GM23338 (cell line): ENCODE measurements around the gene TRIM52. TPM values are rescaled to one million over a fixed set of nuclear protein-coding genes. Genes with fewer than 3 reads are reported as not detected.

Source experiments
- ATAC-seq: fragments of 200-7000 bp; cut with Tn5 transposase; 3 replicates; pipeline ENCODE4 v1.9.1; 2020
- DNase-seq: peaks from one replicate; pipeline ENCODE4 v3.0.0-alpha.2; 2015; ENCODE audit warnings: low spot score
- H2AFZ ChIP-seq: fragments of 200-600 bp; sonication (generic); 2 replicates; pipeline ENCODE4 v1.8.0; 2016; ENCODE audit warnings: antibody characterized with exemption, mild to moderate bottlenecking, moderate library complexity
- H3F3A ChIP-seq: fragments of 200-600 bp; sonication (generic); replicated peaks from 2 replicates; pipeline ENCODE4 v1.8.0; 2017; ENCODE audit warnings: antibody characterized with exemption, mixed run types, low read depth
- H3K27ac ChIP-seq: fragments of 200-600 bp; sonication (generic); 2 replicates; pipeline ENCODE4 v1.6.1; 2016; ENCODE audit warnings: low read depth
- H3K27me3 ChIP-seq: fragments of 200-600 bp; sonication (generic); 2 replicates; pipeline ENCODE4 v1.8.0; 2016; ENCODE audit warnings: mild to moderate bottlenecking, mixed run types, moderate library complexity; ENCODE audit not compliant: insufficient read depth
- H3K36me3 ChIP-seq: fragments of 200-600 bp; sonication (generic); 2 replicates; pipeline ENCODE4 v1.8.0; 2016; ENCODE audit warnings: mild to moderate bottlenecking; ENCODE audit not compliant: insufficient read depth
- H3K4me1 ChIP-seq: fragments of 200-600 bp; sonication (generic); 2 replicates; pipeline ENCODE4 v1.8.0; 2016; ENCODE audit warnings: mild to moderate bottlenecking, moderate library complexity; ENCODE audit not compliant: insufficient read depth
- H3K4me2 ChIP-seq: fragments of 200-600 bp; sonication (generic); 2 replicates; pipeline ENCODE4 v1.7.1; 2017; ENCODE audit warnings: mixed run types
- H3K4me3 ChIP-seq: fragments of 200-600 bp; sonication (generic); 2 replicates; pipeline ENCODE4 v1.6.1; 2016; ENCODE audit warnings: mixed run types
- H3K79me2 ChIP-seq: fragments of 200-600 bp; sonication (generic); replicated peaks from 2 replicates; pipeline ENCODE4 v1.8.0; 2017; ENCODE audit warnings: mild to moderate bottlenecking; ENCODE audit not compliant: insufficient read depth
- H3K9me2 ChIP-seq: fragments of 200-600 bp; sonication (generic); 2 replicates; pipeline ENCODE4 v1.8.0; 2017; ENCODE audit not compliant: insufficient read depth
- H4K20me1 ChIP-seq: fragments of 200-600 bp; sonication (generic); replicated peaks from 2 replicates; pipeline ENCODE4 v1.8.0; 2017; ENCODE audit warnings: mild to moderate bottlenecking; ENCODE audit not compliant: insufficient read depth
- H3K27ac Mint-ChIP-seq: 2 replicates; pipeline ENCODE4 v1.8.0; 2020; ENCODE audit warnings: inconsistent platforms, mild to moderate bottlenecking, moderate library complexity, mixed read lengths
- H3K27me3 Mint-ChIP-seq: 3 replicates; pipeline ENCODE4 v1.8.0; 2022; ENCODE audit warnings: low read depth, mild to moderate bottlenecking, moderate library complexity, mixed read lengths, inconsistent platforms; ENCODE audit not compliant: insufficient read depth, poor library complexity
- H3K36me3 Mint-ChIP-seq: 3 replicates; pipeline ENCODE4 v1.8.0; 2021; ENCODE audit warnings: low read depth, mild to moderate bottlenecking, inconsistent platforms, moderate library complexity, mixed read lengths
- H3K4me1 Mint-ChIP-seq: 3 replicates; pipeline ENCODE4 v1.8.0; 2020; ENCODE audit warnings: mild to moderate bottlenecking, inconsistent platforms, mixed read lengths
- H3K4me3 Mint-ChIP-seq: 3 replicates; pipeline ENCODE4 v1.8.0; 2021; ENCODE audit warnings: moderate library complexity, mild to moderate bottlenecking, inconsistent platforms, mixed read lengths
- H3K9me3 Mint-ChIP-seq: 3 replicates; pipeline ENCODE4 v1.8.0; 2020; ENCODE audit warnings: moderate library complexity, mild to moderate bottlenecking, inconsistent platforms, mixed read lengths
- CREB1 ChIP-seq: fragments of 250-450 bp; sonication (Bioruptor Pico); IDR thresholded peaks from 2 replicates; pipeline ENCODE4 v1.5.0; 2020; ENCODE audit warnings: low read depth, mild to moderate bottlenecking, moderate library complexity
- EZH2 ChIP-seq: fragments of 200-600 bp; sonication (generic); IDR thresholded peaks from one replicate; pipeline ENCODE4 v1.8.0; 2017; ENCODE audit warnings: antibody characterized with exemption, mild to moderate bottlenecking, low read depth; ENCODE audit not compliant: unreplicated experiment
- EZH2phosphoT487 ChIP-seq: fragments of 200-600 bp; sonication (generic); IDR thresholded peaks from one replicate; pipeline ENCODE4 v1.8.1; 2018; ENCODE audit warnings: antibody characterized with exemption; ENCODE audit not compliant: unreplicated experiment
- JUNB ChIP-seq: IDR thresholded peaks from one replicate; pipeline ENCODE4 v1.6.1; 2016; ENCODE audit warnings: antibody characterized with exemption; ENCODE audit not compliant: unreplicated experiment
- NANOG ChIP-seq: IDR thresholded peaks from 2 replicates; pipeline ENCODE4 v1.6.1; 2016; ENCODE audit warnings: antibody characterized with exemption, borderline replicate concordance
- POLR2AphosphoS5 ChIP-seq: IDR thresholded peaks from 2 replicates; pipeline ENCODE4 v1.6.1; 2016; ENCODE audit warnings: antibody characterized with exemption, low read depth
- STAT1 ChIP-seq: IDR thresholded peaks from one replicate; pipeline ENCODE4 v1.6.1; 2016; ENCODE audit warnings: antibody characterized with exemption; ENCODE audit not compliant: unreplicated experiment
- ZNF114 ChIP-seq: fragments of 250-450 bp; sonication (Bioruptor Pico); IDR thresholded peaks from 2 replicates; pipeline ENCODE4 v1.5.0; 2020; ENCODE audit warnings: mild to moderate bottlenecking, moderate library complexity
- ZNF331 ChIP-seq: fragments of 250-450 bp; sonication (Bioruptor Pico); IDR thresholded peaks from 2 replicates; pipeline ENCODE4 v1.5.0; 2020; ENCODE audit warnings: low read depth, mild to moderate bottlenecking, moderate library complexity
- polyA plus RNA-seq: library from polyadenylated mRNA; unstranded; fragments of >200 nt; fragmentation: Nextera tagmentation; extraction: Ambion mirVana; gene quantifications from 2 replicates; pipeline ENCODE4 v1.2.1, GENCODE V29; 2016
- total RNA-seq: library from RNA; depleted of rRNA; stranded (reverse); fragments of >200 nt; shearing (Covaris generic); gene quantifications from 2 replicates; pipeline ENCODE4 v1.2.3, GENCODE V29; 2014
- TF ChIP-seq, protein P1 (sequence below): IDR thresholded peaks from 2 replicates; pipeline ENCODE4 v1.6.1; 2016; ENCODE audit warnings: antibody characterized with exemption
- TF ChIP-seq, protein P2 (sequence below): fragments of 250-450 bp; sonication (Bioruptor Pico); IDR thresholded peaks from 2 replicates; pipeline ENCODE4 v1.5.0; 2020; ENCODE audit warnings: mild to moderate bottlenecking, moderate library complexity
- TF ChIP-seq, protein P3 (sequence below), 2 experiments: fragments of 200-600 bp in 1 of 2; sonication (generic) in 1 of 2; conservative IDR thresholded peaks; 2 replicates each; pipeline versions ENCODE4 v1.5.1 to v1.6.1; 2016 to 2017; ENCODE audit warnings: antibody characterized with exemption in 2 of 2, low read depth in 2 of 2, mild to moderate bottlenecking in 2 of 2, moderate library complexity in 1 of 2
- TF ChIP-seq, protein P4 (sequence below): IDR thresholded peaks from one replicate; pipeline ENCODE4 v1.6.1; 2018; ENCODE audit warnings: antibody characterized with exemption; ENCODE audit not compliant: unreplicated experiment

Gene TRIM52
- total and polyA plus RNA-seq, 2 experiments from 2014 or later = 6.2 to 8.1 TPM

DNA sequence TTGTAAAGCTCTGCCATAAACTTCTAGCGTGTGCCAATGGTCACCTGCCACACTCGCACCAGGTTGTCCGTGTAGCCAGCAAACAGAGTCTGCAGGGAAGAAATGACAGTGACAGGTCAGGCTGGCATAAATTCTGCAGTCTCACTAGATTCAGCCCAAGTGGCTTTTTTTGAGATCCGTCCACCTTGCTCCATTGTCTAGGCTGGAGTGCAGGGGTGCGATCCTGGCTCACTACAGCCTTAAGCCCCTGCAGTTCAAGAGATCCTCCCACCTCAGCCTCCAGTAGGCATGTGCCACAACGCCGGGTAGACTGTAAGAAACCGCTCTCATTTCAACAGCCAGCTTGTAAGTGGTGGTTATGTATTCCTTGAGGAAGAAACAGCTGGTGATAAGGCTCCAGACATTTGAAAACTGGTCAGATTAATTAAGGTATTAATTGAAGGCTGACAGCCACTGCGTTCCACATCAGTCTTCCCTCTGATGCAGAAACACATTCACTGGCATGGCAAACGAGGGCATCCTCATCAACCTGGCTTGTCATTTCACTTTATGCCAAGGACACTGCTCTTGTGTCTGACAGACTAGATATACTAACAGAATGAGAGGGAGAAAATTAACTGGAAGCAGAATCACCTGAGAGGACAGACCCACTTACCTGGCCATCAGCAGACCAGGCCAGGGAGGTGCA, 23.8 kb downstream of the TRIM52 start:
- no peak for ATAC-seq
- H3K27ac Mint-ChIP-seq = no peak overlapping the region
- H3K4me2 ChIP-seq = no peak overlapping the region
- H3K9me3 Mint-ChIP-seq = peaks cover 6% of the 10 kb centered on the region; the same call in 1 of the 3 replicates
- no peak overlapping the region for H3K4me3 ChIP-seq
- DNase-seq = no peak
- peaks cover 56% of the 10 kb centered on the region for H3K27me3 Mint-ChIP-seq
- H3K9me2 ChIP-seq = no peaks in the 10 kb centered on the region
- TF ChIP-seq STAT1 (no peak), JUNB (no peak), POLR2AphosphoS5 (no peak; the same call in 1 of the 2 replicates), CREB1 (CRISPR knock-in tag) (no peak), ZNF114 (no peak), ZNF331 (CRISPR knock-in tag) (no peak), EZH2phosphoT487 (no peak), NANOG (no peak), EZH2 (no peak)
- TF ChIP-seq, protein P1, sequence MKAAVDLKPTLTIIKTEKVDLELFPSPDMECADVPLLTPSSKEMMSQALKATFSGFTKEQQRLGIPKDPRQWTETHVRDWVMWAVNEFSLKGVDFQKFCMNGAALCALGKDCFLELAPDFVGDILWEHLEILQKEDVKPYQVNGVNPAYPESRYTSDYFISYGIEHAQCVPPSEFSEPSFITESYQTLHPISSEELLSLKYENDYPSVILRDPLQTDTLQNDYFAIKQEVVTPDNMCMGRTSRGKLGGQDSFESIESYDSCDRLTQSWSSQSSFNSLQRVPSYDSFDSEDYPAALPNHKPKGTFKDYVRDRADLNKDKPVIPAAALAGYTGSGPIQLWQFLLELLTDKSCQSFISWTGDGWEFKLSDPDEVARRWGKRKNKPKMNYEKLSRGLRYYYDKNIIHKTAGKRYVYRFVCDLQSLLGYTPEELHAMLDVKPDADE = no peak
- TF ChIP-seq, protein P2, sequence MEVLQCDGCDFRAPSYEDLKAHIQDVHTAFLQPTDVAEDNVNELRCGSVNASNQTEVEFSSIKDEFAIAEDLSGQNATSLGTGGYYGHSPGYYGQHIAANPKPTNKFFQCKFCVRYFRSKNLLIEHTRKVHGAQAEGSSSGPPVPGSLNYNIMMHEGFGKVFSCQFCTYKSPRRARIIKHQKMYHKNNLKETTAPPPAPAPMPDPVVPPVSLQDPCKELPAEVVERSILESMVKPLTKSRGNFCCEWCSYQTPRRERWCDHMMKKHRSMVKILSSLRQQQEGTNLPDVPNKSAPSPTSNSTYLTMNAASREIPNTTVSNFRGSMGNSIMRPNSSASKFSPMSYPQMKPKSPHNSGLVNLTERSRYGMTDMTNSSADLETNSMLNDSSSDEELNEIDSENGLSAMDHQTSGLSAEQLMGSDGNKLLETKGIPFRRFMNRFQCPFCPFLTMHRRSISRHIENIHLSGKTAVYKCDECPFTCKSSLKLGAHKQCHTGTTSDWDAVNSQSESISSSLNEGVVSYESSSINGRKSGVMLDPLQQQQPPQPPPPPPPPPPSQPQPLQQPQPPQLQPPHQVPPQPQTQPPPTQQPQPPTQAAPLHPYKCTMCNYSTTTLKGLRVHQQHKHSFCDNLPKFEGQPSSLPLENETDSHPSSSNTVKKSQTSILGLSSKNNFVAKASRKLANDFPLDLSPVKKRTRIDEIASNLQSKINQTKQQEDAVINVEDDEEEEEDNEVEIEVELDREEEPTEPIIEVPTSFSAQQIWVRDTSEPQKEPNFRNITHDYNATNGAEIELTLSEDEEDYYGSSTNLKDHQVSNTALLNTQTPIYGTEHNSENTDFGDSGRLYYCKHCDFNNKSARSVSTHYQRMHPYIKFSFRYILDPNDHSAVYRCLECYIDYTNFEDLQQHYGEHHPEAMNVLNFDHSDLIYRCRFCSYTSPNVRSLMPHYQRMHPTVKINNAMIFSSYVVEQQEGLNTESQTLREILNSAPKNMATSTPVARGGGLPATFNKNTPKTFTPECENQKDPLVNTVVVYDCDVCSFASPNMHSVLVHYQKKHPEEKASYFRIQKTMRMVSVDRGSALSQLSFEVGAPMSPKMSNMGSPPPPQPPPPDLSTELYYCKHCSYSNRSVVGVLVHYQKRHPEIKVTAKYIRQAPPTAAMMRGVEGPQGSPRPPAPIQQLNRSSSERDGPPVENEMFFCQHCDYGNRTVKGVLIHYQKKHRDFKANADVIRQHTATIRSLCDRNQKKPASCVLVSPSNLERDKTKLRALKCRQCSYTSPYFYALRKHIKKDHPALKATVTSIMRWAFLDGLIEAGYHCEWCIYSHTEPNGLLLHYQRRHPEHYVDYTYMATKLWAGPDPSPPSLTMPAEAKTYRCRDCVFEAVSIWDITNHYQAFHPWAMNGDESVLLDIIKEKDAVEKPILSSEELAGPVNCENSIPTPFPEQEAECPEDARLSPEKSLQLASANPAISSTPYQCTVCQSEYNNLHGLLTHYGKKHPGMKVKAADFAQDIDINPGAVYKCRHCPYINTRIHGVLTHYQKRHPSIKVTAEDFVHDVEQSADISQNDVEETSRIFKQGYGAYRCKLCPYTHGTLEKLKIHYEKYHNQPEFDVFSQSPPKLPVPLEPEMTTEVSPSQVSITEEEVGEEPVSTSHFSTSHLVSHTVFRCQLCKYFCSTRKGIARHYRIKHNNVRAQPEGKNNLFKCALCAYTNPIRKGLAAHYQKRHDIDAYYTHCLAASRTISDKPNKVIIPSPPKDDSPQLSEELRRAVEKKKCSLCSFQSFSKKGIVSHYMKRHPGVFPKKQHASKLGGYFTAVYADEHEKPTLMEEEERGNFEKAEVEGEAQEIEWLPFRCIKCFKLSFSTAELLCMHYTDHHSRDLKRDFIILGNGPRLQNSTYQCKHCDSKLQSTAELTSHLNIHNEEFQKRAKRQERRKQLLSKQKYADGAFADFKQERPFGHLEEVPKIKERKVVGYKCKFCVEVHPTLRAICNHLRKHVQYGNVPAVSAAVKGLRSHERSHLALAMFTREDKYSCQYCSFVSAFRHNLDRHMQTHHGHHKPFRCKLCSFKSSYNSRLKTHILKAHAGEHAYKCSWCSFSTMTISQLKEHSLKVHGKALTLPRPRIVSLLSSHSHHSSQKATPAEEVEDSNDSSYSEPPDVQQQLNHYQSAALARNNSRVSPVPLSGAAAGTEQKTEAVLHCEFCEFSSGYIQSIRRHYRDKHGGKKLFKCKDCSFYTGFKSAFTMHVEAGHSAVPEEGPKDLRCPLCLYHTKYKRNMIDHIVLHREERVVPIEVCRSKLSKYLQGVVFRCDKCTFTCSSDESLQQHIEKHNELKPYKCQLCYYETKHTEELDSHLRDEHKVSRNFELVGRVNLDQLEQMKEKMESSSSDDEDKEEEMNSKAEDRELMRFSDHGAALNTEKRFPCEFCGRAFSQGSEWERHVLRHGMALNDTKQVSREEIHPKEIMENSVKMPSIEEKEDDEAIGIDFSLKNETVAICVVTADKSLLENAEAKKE (CRISPR knock-in tag) = no peak
- TF ChIP-seq, protein P3, sequence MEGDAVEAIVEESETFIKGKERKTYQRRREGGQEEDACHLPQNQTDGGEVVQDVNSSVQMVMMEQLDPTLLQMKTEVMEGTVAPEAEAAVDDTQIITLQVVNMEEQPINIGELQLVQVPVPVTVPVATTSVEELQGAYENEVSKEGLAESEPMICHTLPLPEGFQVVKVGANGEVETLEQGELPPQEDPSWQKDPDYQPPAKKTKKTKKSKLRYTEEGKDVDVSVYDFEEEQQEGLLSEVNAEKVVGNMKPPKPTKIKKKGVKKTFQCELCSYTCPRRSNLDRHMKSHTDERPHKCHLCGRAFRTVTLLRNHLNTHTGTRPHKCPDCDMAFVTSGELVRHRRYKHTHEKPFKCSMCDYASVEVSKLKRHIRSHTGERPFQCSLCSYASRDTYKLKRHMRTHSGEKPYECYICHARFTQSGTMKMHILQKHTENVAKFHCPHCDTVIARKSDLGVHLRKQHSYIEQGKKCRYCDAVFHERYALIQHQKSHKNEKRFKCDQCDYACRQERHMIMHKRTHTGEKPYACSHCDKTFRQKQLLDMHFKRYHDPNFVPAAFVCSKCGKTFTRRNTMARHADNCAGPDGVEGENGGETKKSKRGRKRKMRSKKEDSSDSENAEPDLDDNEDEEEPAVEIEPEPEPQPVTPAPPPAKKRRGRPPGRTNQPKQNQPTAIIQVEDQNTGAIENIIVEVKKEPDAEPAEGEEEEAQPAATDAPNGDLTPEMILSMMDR (conservative IDR thresholded peaks at IDR 0.05; ENCODE audit: low read depth in 2 of 2) = no peak
- TF ChIP-seq, protein P4, sequence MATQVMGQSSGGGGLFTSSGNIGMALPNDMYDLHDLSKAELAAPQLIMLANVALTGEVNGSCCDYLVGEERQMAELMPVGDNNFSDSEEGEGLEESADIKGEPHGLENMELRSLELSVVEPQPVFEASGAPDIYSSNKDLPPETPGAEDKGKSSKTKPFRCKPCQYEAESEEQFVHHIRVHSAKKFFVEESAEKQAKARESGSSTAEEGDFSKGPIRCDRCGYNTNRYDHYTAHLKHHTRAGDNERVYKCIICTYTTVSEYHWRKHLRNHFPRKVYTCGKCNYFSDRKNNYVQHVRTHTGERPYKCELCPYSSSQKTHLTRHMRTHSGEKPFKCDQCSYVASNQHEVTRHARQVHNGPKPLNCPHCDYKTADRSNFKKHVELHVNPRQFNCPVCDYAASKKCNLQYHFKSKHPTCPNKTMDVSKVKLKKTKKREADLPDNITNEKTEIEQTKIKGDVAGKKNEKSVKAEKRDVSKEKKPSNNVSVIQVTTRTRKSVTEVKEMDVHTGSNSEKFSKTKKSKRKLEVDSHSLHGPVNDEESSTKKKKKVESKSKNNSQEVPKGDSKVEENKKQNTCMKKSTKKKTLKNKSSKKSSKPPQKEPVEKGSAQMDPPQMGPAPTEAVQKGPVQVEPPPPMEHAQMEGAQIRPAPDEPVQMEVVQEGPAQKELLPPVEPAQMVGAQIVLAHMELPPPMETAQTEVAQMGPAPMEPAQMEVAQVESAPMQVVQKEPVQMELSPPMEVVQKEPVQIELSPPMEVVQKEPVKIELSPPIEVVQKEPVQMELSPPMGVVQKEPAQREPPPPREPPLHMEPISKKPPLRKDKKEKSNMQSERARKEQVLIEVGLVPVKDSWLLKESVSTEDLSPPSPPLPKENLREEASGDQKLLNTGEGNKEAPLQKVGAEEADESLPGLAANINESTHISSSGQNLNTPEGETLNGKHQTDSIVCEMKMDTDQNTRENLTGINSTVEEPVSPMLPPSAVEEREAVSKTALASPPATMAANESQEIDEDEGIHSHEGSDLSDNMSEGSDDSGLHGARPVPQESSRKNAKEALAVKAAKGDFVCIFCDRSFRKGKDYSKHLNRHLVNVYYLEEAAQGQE = no peak
- no peak overlapping the region for H2AFZ ChIP-seq
- no peaks in the 10 kb centered on the region for H3K27me3 ChIP-seq
- H3K36me3 ChIP-seq = peaks cover 64% of the 10 kb centered on the region
- peaks cover 74% of the 10 kb centered on the region for H3F3A ChIP-seq
- peaks cover 38% of the 10 kb centered on the region for H3K4me1 Mint-ChIP-seq
- peak overlapping the region; percentile 86; the same call in 1 of the 2 replicates for H3K27ac ChIP-seq
- H3K36me3 Mint-ChIP-seq = peaks cover 87% of the 10 kb centered on the region
- peaks cover 22% of the 10 kb centered on the region for H3K4me1 ChIP-seq
- peaks cover 41% of the 10 kb centered on the region for H3K79me2 ChIP-seq
- H3K4me3 Mint-ChIP-seq = no peak overlapping the region
- peaks cover 62% of the 10 kb centered on the region for H4K20me1 ChIP-seq
